HL-60 (cell line): ENCODE measurements around the gene KCMF1.

Source experiments
- DNase-seq, 2 experiments: peaks; one replicate each; pipeline ENCODE4 v3.0.0-alpha.2; 2010 to 2020; ENCODE audit warnings: low read depth in 1 of 2, low spot score in 1 of 2
- H3K27ac ChIP-seq: fragments of 250-450 bp; sonication (Bioruptor Pico); replicated peaks from 2 replicates; pipeline ENCODE4 v1.5.1; 2020; ENCODE audit warnings: mild to moderate bottlenecking, moderate library complexity
- H3K27me3 ChIP-seq: fragments of 250-450 bp; sonication (Bioruptor Pico); 2 replicates; pipeline ENCODE4 v1.5.1; 2021; ENCODE audit warnings: mild to moderate bottlenecking, moderate library complexity; ENCODE audit not compliant: insufficient read depth, poor library complexity, severe bottlenecking
- H3K4me3 ChIP-seq: replicated peaks from 2 replicates; pipeline ENCODE4 v1.5.1; 2011; ENCODE audit warnings: mild to moderate bottlenecking, control low read depth, low read length; ENCODE audit not compliant: insufficient read depth
- GABPA ChIP-seq: IDR thresholded peaks from 2 replicates; pipeline ENCODE4 v1.6.1; 2012; ENCODE audit warnings: low read depth
- POLR2AphosphoS5 ChIP-seq: IDR thresholded peaks from 2 replicates; pipeline ENCODE4 v1.6.1; 2012; ENCODE audit warnings: low read depth
- SPI1 ChIP-seq: IDR thresholded peaks from 2 replicates; pipeline ENCODE4 v1.6.1; 2012; ENCODE audit warnings: low read depth, mild to moderate bottlenecking, borderline replicate concordance
- TF ChIP-seq, protein P1 (sequence below): IDR thresholded peaks from 2 replicates; pipeline ENCODE4 v1.6.1; 2012; ENCODE audit warnings: low read depth; ENCODE audit not compliant: insufficient replicate concordance
- TF ChIP-seq, protein P2 (sequence below): IDR thresholded peaks from one replicate; pipeline ENCODE4 v1.5.1; 2011; ENCODE audit warnings: low read length, control low read depth, inconsistent platforms; ENCODE audit not compliant: insufficient read depth

Gene KCMF1

DNA sequence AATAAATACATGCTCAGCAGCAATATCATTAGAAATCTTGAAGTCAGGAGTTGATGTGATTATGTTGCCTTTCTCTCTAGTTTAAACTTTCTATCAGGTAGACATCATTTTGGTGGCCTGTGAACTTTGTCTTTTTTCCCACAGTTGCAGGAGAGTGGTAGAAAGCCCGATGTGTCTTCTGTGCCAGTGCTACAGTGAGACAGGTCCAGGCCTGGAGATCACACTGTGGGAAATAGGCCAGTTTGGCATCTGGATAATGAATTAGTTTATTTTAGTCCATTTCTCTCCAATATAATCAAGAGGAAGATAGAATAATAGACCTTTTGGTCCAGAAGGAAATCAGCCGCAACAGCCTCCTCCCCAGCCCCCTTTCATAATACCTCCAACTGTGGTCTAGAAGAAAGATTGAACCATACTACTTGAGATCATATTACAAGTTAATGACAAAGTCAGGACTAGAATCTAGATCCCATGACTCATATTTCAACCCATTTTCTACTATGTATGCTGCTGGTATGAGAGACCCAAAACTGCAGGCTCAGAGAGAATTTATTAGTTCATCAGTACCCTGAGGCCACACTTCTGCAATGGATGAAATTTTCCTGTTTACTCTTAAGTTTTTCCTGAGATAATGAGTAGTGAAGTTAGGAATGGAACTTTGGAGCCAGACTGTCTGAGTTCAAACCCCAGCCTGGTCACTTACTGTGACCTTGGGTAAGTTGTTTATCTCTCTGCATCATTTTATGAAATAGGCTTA lies 20.6 kb downstream of the KCMF1 start:
- TF ChIP-seq, protein P1, sequence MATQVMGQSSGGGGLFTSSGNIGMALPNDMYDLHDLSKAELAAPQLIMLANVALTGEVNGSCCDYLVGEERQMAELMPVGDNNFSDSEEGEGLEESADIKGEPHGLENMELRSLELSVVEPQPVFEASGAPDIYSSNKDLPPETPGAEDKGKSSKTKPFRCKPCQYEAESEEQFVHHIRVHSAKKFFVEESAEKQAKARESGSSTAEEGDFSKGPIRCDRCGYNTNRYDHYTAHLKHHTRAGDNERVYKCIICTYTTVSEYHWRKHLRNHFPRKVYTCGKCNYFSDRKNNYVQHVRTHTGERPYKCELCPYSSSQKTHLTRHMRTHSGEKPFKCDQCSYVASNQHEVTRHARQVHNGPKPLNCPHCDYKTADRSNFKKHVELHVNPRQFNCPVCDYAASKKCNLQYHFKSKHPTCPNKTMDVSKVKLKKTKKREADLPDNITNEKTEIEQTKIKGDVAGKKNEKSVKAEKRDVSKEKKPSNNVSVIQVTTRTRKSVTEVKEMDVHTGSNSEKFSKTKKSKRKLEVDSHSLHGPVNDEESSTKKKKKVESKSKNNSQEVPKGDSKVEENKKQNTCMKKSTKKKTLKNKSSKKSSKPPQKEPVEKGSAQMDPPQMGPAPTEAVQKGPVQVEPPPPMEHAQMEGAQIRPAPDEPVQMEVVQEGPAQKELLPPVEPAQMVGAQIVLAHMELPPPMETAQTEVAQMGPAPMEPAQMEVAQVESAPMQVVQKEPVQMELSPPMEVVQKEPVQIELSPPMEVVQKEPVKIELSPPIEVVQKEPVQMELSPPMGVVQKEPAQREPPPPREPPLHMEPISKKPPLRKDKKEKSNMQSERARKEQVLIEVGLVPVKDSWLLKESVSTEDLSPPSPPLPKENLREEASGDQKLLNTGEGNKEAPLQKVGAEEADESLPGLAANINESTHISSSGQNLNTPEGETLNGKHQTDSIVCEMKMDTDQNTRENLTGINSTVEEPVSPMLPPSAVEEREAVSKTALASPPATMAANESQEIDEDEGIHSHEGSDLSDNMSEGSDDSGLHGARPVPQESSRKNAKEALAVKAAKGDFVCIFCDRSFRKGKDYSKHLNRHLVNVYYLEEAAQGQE, result no peak
- no peak for TF ChIP-seq POLR2AphosphoS5
- TF ChIP-seq GABPA, result no peak
- TF ChIP-seq, protein P2, sequence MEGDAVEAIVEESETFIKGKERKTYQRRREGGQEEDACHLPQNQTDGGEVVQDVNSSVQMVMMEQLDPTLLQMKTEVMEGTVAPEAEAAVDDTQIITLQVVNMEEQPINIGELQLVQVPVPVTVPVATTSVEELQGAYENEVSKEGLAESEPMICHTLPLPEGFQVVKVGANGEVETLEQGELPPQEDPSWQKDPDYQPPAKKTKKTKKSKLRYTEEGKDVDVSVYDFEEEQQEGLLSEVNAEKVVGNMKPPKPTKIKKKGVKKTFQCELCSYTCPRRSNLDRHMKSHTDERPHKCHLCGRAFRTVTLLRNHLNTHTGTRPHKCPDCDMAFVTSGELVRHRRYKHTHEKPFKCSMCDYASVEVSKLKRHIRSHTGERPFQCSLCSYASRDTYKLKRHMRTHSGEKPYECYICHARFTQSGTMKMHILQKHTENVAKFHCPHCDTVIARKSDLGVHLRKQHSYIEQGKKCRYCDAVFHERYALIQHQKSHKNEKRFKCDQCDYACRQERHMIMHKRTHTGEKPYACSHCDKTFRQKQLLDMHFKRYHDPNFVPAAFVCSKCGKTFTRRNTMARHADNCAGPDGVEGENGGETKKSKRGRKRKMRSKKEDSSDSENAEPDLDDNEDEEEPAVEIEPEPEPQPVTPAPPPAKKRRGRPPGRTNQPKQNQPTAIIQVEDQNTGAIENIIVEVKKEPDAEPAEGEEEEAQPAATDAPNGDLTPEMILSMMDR, result no peak
- no peak for TF ChIP-seq SPI1
- no peak for DNase-seq
- Histone ChIP-seq H3K27me3 (no peaks in the 10 kb centered on the region), H3K4me3 (no peak overlapping the region), H3K27ac (no peak overlapping the region)

DNA sequence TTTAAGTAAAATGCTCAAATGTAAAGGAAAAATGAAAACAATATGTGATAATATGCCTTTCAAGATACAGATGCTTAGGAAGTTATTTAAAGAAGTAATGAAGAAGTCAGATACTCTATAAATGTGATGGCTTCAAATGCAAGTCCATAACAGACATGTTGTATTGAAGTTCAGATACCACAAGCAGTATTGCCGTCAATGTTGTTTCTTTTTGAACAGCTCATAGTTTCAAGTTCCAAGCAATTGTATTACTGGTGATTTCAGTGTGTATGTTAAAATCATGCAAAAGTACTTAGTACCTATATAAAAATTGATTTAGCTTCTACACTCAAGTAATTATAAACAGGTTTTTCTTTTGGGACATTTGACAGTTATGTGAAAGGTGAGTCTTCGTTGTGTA lies 24.9 kb downstream of the KCMF1 start:
- Histone ChIP-seq H3K4me3 (no peak overlapping the region), H3K27me3 (no peaks in the 10 kb centered on the region), H3K27ac (no peak overlapping the region)
- TF ChIP-seq SPI1 (no peak), GABPA (no peak), POLR2AphosphoS5 (no peak)
- TF ChIP-seq, protein P1, result no peak
- TF ChIP-seq, protein P2, result no peak
- DNase-seq, result no peak

DNA sequence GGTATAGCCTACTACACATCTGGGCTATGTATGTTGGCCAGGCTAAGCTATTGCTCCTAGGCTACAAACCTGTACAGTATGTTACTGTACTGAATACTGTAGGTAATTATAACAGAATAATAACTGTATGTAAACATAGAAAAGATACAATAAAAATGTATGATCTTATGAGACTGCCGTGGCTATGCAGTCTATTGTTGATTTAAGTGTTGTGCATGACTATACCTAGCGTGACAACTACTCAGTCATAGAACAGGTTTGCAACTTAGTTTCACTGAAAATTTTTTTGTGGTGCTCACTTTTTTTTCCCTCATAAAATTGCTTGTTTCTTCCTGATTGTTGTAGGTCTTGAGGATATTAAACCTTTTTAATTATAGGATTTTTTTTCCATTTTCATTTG lies 25.9 kb downstream of the KCMF1 start:
- H3K4me3 ChIP-seq, result no peak overlapping the region
- DNase-seq, result no peak
- H3K27me3 ChIP-seq, result no peaks in the 10 kb centered on the region
- TF ChIP-seq, protein P2, result no peak
- TF ChIP-seq SPI1 (no peak), GABPA (no peak), POLR2AphosphoS5 (no peak)
- TF ChIP-seq, protein P1, result no peak
- H3K27ac ChIP-seq, result no peak overlapping the region
